ENCODE data around the gene UBE2Q2. TPM values are rescaled to one million over a fixed set of nuclear protein-coding genes. Genes with fewer than 3 reads are reported as not detected.

Gene UBE2Q2
- total and polyA plus RNA-seq, 2 of the 4 experiments (the other 2 are of a cell fraction), result 18.0 to 28.9 TPM

- dilution Hi-C loops (cut with HindIII; ENCODE audit: low sequenced_read_pairs, unreplicated experiment), result no loop called here
- peaks cover 44% of the 10 kb centered on the region for H4K20me1 ChIP-seq (ENCODE audit: insufficient read depth, low read length)
Measured at GRCh38 chr15:75923756-75924155, 80.5 kb downstream of the UBE2Q2 start.

More at GRCh38 chr15:75923756-75924155, 80.5 kb downstream of the UBE2Q2 start:
- ChIA-PET POLR2A (ENCODE audit: unreplicated experiment) (interaction anchor here (0.5 kb wide), 1 partner anchor 83 kb away, joined by 6 read pairs; no protein-coding TSS in a partner anchor), CTCF (no interaction called here)
- no peak overlapping the region for H2AK5ac ChIP-seq (ENCODE audit: low read depth, low read length)
- peaks cover 41 to 87% of the 10 kb centered on the region in 2 experiments for H3K79me1 ChIP-seq (ENCODE audit: low read depth in 1 of 2, low read length in 2 of 2)
- no peak overlapping the region for H3K14ac ChIP-seq (replicated peaks; ENCODE audit: low read depth, low read length)
- DNase-seq (no peak), ATAC-seq (ENCODE audit: low read depth) (no peak)
- no TSS peak for BruUV-seq (replicated peaks)
- no peaks in the 10 kb centered on the region for H3K27me3 ChIP-seq (ENCODE audit: control insufficient read depth, insufficient read depth, low read length)
- TF ChIP-seq MAZ (IDR thresholded peaks at IDR 0.05; ENCODE audit: borderline replicate concordance, low read depth, low read length) (no peak), SMC3 (IDR thresholded peaks at IDR 0.05; ENCODE audit: low read depth, low read length) (no peak), ELK1 (IDR thresholded peaks at IDR 0.05; ENCODE audit: borderline replicate concordance, low read depth, low read length) (no peak), BHLHE40 (IDR thresholded peaks at IDR 0.05; ENCODE audit: low read depth, low read length) (no peak), MAFK (IDR thresholded peaks at IDR 0.05; ENCODE audit: low read depth, low read length) (no peak), RAD21 (IDR thresholded peaks at IDR 0.05; ENCODE audit: low read length) (no peak), MXI1 (IDR thresholded peaks at IDR 0.05; ENCODE audit: borderline replicate concordance, low read depth, low read length) (no peak), NFE2L2 (IDR thresholded peaks at IDR 0.05; ENCODE audit: low read depth, low read length) (no peak), FOS (IDR thresholded peaks at IDR 0.05; ENCODE audit: low read depth, low read length) (no peak), CEBPB (IDR thresholded peaks at IDR 0.05; ENCODE audit: low read depth, low read length) (no peak)
- TF ChIP-seq, protein P1, sequence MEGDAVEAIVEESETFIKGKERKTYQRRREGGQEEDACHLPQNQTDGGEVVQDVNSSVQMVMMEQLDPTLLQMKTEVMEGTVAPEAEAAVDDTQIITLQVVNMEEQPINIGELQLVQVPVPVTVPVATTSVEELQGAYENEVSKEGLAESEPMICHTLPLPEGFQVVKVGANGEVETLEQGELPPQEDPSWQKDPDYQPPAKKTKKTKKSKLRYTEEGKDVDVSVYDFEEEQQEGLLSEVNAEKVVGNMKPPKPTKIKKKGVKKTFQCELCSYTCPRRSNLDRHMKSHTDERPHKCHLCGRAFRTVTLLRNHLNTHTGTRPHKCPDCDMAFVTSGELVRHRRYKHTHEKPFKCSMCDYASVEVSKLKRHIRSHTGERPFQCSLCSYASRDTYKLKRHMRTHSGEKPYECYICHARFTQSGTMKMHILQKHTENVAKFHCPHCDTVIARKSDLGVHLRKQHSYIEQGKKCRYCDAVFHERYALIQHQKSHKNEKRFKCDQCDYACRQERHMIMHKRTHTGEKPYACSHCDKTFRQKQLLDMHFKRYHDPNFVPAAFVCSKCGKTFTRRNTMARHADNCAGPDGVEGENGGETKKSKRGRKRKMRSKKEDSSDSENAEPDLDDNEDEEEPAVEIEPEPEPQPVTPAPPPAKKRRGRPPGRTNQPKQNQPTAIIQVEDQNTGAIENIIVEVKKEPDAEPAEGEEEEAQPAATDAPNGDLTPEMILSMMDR (conservative IDR thresholded peaks at IDR 0.05; ENCODE audit: low read depth, low read length), result no peak
- TF ChIP-seq, protein P2, sequence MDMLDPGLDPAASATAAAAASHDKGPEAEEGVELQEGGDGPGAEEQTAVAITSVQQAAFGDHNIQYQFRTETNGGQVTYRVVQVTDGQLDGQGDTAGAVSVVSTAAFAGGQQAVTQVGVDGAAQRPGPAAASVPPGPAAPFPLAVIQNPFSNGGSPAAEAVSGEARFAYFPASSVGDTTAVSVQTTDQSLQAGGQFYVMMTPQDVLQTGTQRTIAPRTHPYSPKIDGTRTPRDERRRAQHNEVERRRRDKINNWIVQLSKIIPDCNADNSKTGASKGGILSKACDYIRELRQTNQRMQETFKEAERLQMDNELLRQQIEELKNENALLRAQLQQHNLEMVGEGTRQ (IDR thresholded peaks at IDR 0.05; ENCODE audit: low read depth, low read length), result no peak
- peaks cover 4% of the 10 kb centered on the region for H3K4me1 ChIP-seq (ENCODE audit: control insufficient read depth, insufficient read depth, low read length)
- H3K9me3 ChIP-seq (ENCODE audit: control insufficient read depth, insufficient read depth, low read length), result no peaks in the 10 kb centered on the region
- H2BK5ac ChIP-seq (ENCODE audit: low read depth, low read length, poor library complexity, severe bottlenecking), result no peak overlapping the region
- WGBS, 2 experiments (ENCODE audit: extremely low coverage in 2 of 2, insufficient read length in 1 of 2), result 100% methylated on average over 1 to 3 of the region's 4 CpGs
- no peak overlapping the region for H2BK20ac ChIP-seq (ENCODE audit: low read depth, low read length)
- H3K23ac ChIP-seq (ENCODE audit: low read depth, low read length), result no peak overlapping the region
- H2AK9ac ChIP-seq (replicated peaks; ENCODE audit: low read depth, low read length, poor library complexity), result no peak overlapping the region
- H2BK120ac ChIP-seq (ENCODE audit: low read depth, low read length), result no peak overlapping the region
- H3K9ac ChIP-seq (ENCODE audit: low read depth, low read length), result no peak overlapping the region
- peaks cover 19% of the 10 kb centered on the region for H3K9me1 ChIP-seq (ENCODE audit: insufficient read depth, low read length)
- H4K91ac ChIP-seq (ENCODE audit: insufficient read depth, low read depth, low read length), result no peak overlapping the region
- no peak overlapping the region for H3K4me3 ChIP-seq (ENCODE audit: insufficient read depth, low read depth, low read length)
- no peak overlapping the region for H4K5ac ChIP-seq (ENCODE audit: low read depth, low read length)
- H3K4me2 ChIP-seq (ENCODE audit: low read depth, low read length), result no peak overlapping the region
- H4K8ac ChIP-seq (ENCODE audit: low read depth in 2 of 2, low read length in 2 of 2), result no peak overlapping the region
- in situ Hi-C loops (cut with MboI; ENCODE audit: low sequenced_read_pairs) (no loop called here), intact Hi-C loops (cut with micrococcal nuclease) (no loop called here)
- H3K36me3 ChIP-seq (ENCODE audit: control insufficient read depth, insufficient read depth, low read length), result peaks cover 9% of the 10 kb centered on the region
- no peak overlapping the region for H3K4ac ChIP-seq (ENCODE audit: low read depth, low read length)
- no peak overlapping the region for H3K56ac ChIP-seq (ENCODE audit: extremely low read depth, insufficient read depth, low read length)
- H3K18ac ChIP-seq (ENCODE audit: low read depth, low read length), result no peak overlapping the region
- no peak overlapping the region for H2AFZ ChIP-seq (replicated peaks; ENCODE audit: low read length, poor library complexity)
- H3K27ac ChIP-seq (ENCODE audit: insufficient read depth, low read length), result no peak overlapping the region
- no peak overlapping the region for H2BK15ac ChIP-seq (ENCODE audit: low read depth, low read length)
